HepG2 (cell line): Measurements from ENCODE around the gene TASOR. TPM values are rescaled to one million over a fixed set of nuclear protein-coding genes. Genes with fewer than 3 reads are reported as not detected.

Experiments used
- ATAC-seq: fragments of 200-7000 bp; cut with Tn5 transposase; 3 replicates; pipeline ENCODE4 v1.9.1; 2020; ENCODE audit warnings: mild to moderate bottlenecking, moderate library complexity
- BruUV-seq: library from RNA; stranded (reverse); fragments of 400-500 nt; replicated peaks from 2 replicates; lab custom pipeline; 2021; lab: Mats Ljungman, UMichigan
- CTCF ChIA-PET: fragments of 300-600 bp; formaldehyde crosslinking; extraction: SDS; loops from one replicate; lab custom pipeline; 2021; ENCODE audit warnings: low total read pairs, inconsistent platforms, low intra/inter-chr PET ratio; lab: Yijun Ruan, JAX
- POLR2A ChIA-PET: fragments of 350-600 bp; sonication (Branson Sonifier 250); formaldehyde crosslinking; loops from one replicate; lab custom pipeline; 2020; ENCODE audit warnings: antibody characterized with exemption, inconsistent platforms; lab: Yijun Ruan, JAX
- DNase-seq: peaks from one replicate; pipeline ENCODE4 v3.0.0-alpha.2; 2015; ENCODE audit warnings: low spot score
- FAIRE-seq: peaks from 3 replicates; lab custom pipeline; 2011; peaks lifted over from hg19 to GRCh38; lab: Jason Lieb, UNC
- H2AFZ ChIP-seq: one replicate; pipeline ENCODE4 v1.6.1; 2011; ENCODE audit warnings: low read length, inconsistent platforms
- H3K27ac ChIP-seq: fragments of 300-600 bp; 3 replicates; pipeline ENCODE4 v1.8.0; 2011; ENCODE audit warnings: mixed run types, mild to moderate bottlenecking, mixed read lengths, low read length, inconsistent platforms; ENCODE audit not compliant: insufficient read depth; ENCODE audit errors: extremely low read length
- H3K27me3 ChIP-seq, 2 experiments: fragments of 200-600 bp in 1 of 2; 2 replicates in 1 of 2; 3 replicates in 1 of 2; pipeline versions ENCODE4 v1.6.0 to v1.8.0; 2011; ENCODE audit warnings: low read length in 2 of 2, mild to moderate bottlenecking in 2 of 2, moderate library complexity in 2 of 2, inconsistent platforms in 1 of 2; ENCODE audit not compliant: insufficient read depth in 2 of 2, control insufficient read depth in 1 of 2
- H3K36me3 ChIP-seq, 2 experiments: fragments of 200-600 bp in 1 of 2; replicated peaks in 1 of 2; 2 replicates in 1 of 2; 3 replicates in 1 of 2; pipeline versions ENCODE4 v1.5.1 to v1.8.0; 2011; ENCODE audit warnings: low read length in 2 of 2, inconsistent platforms in 1 of 2; ENCODE audit not compliant: insufficient read depth in 2 of 2, control insufficient read depth in 1 of 2
- H3K4me1 ChIP-seq: 2 replicates; pipeline ENCODE4 v1.5.1; 2012; ENCODE audit warnings: low read length, inconsistent platforms; ENCODE audit not compliant: insufficient read depth
- H3K4me2 ChIP-seq: 2 replicates; pipeline ENCODE4 v1.6.0; 2011; ENCODE audit warnings: low read depth, low read length, inconsistent platforms
- H3K4me3 ChIP-seq, 3 experiments: fragments of 200-600 bp in 1 of 3; sonication (generic), shearing (Covaris generic) in 1 of 3; replicated peaks in 1 of 3; 2 replicates each; pipeline ENCODE4 v1.5.1; 2011 to 2016; ENCODE audit warnings: low read length in 3 of 3, inconsistent platforms in 2 of 3, low read depth in 2 of 3, mild to moderate bottlenecking in 2 of 3, control low read depth in 1 of 3, mixed read lengths in 1 of 3; ENCODE audit not compliant: insufficient read depth in 1 of 3
- H3K79me2 ChIP-seq: one replicate; pipeline ENCODE4 v1.6.1; 2011; ENCODE audit warnings: low read length, inconsistent platforms; ENCODE audit not compliant: insufficient read depth
- H3K9ac ChIP-seq: 2 replicates; pipeline ENCODE4 v1.6.0; 2011; ENCODE audit warnings: mild to moderate bottlenecking, low read depth, low read length, inconsistent platforms; ENCODE audit not compliant: insufficient read depth
- H3K9me3 ChIP-seq: 2 replicates; pipeline ENCODE4 v1.5.1; 2012; ENCODE audit warnings: mild to moderate bottlenecking, low read length
- H4K20me1 ChIP-seq: 2 replicates; pipeline ENCODE4 v1.6.0; 2011; ENCODE audit warnings: inconsistent platforms, mild to moderate bottlenecking, low read length, moderate library complexity; ENCODE audit not compliant: insufficient read depth
- NR2C2 ChIP-seq: sonication (generic); formaldehyde crosslinking; IDR thresholded peaks from 2 replicates; pipeline ENCODE4 v1.4.0; 2020; ENCODE audit warnings: missing genetic modification reagents, mild to moderate bottlenecking, moderate library complexity, borderline replicate concordance
- RBFOX2 ChIP-seq: fragments of 200-400 bp; formaldehyde crosslinking; IDR thresholded peaks from 2 replicates; pipeline ENCODE4 v1.6.1; 2017; ENCODE audit warnings: low read depth, mild to moderate bottlenecking, low read length
- SIN3B ChIP-seq: fragments of 150-350 bp; IDR thresholded peaks from 2 replicates; pipeline ENCODE4 v1.6.1; 2014; ENCODE audit warnings: low read length
- WGBS: methylation state at CpG from one replicate; pipeline ENCODE4 v1.1.6; 2017; ENCODE audit warnings: low lambda C conversion rate; 5-methylcytosine and 5-hydroxymethylcytosine counted together
- in situ Hi-C: cut with HindIII; loops from 2 replicates; pipeline ENCODE4 v1.10.0; 2017; ENCODE audit warnings: low pct_unique_long_range_greater_than_20kb; ENCODE audit not compliant: extremely low pct_ligation_motif_present
- intact Hi-C: fragments of 100-400 bp; cut with micrococcal nuclease; formaldehyde crosslinking; loops from one replicate; pipeline ENCODE4 v1.10.0; 2022; ENCODE audit not compliant: unreplicated experiment
- polyA plus RNA-seq, 8 experiments: library from polyadenylated mRNA; depleted of rRNA in 3 of 8; stranded (reverse) in 7 of 8; unstranded in 1 of 8; fragments of >200 nt; fragmentation: Illumina TruSeq in 4 of 8; extraction: Trizol in 4 of 8; gene quantifications; 2 replicates each; pipeline versions ENCODE4 v1.2.1 to v1.2.3, GENCODE V29; 2011 to 2016; ENCODE audit warnings: low read depth in 4 of 8, missing spikeins in 1 of 8, mixed read lengths in 1 of 8; ENCODE audit not compliant: insufficient read depth in 1 of 8
- total RNA-seq, 5 experiments: library from RNA; depleted of rRNA; stranded (reverse); fragments of >200 nt; fragmentation: Illumina TruSeq; extraction: Trizol; gene quantifications; 2 replicates each; pipeline ENCODE4 v1.2.3, GENCODE V29; 2016; ENCODE audit warnings: low read depth in 1 of 5
- TF ChIP-seq, protein P1 (sequence below): IDR thresholded peaks from 2 replicates; pipeline ENCODE4 v1.6.1; 2016

Gene TASOR
- total and polyA plus RNA-seq, 2 of the 13 experiments (the other 11 are each of a cell fraction or from before 2014, with no cell fraction given), result 20.1 to 32.5 TPM

DNA sequence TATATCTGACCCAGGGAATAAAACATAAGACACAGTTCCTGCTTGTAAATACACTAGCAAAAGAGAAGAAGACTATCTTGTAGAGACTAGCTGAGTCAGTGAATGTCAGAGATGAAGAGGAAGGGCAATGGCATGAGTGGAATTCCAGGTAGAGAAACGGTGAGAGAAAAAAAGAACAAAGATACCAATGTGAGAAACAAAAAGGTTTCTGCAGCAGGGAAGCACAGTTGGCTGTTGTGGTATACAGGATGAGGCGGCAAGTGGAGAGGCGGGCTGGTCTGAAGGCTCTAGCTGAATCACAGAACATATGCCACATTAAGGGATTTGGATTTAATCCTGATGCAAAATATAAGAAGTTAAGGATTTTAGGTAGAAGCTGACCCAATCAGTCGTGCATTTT is 17.1 kb upstream of the TASOR start (continued):
- TF ChIP-seq RBFOX2, result no peak

GRCh38 chr3:56694867-56695683 is 12.0 kb upstream of the TASOR start:
- no peak overlapping the region for H3K9ac ChIP-seq
- no peaks in the 10 kb centered on the region for H3K36me3 ChIP-seq
- TF ChIP-seq SIN3B (no peak), NR2C2 (CRISPR knock-in tag) (no peak)
- TF ChIP-seq, protein P1, sequence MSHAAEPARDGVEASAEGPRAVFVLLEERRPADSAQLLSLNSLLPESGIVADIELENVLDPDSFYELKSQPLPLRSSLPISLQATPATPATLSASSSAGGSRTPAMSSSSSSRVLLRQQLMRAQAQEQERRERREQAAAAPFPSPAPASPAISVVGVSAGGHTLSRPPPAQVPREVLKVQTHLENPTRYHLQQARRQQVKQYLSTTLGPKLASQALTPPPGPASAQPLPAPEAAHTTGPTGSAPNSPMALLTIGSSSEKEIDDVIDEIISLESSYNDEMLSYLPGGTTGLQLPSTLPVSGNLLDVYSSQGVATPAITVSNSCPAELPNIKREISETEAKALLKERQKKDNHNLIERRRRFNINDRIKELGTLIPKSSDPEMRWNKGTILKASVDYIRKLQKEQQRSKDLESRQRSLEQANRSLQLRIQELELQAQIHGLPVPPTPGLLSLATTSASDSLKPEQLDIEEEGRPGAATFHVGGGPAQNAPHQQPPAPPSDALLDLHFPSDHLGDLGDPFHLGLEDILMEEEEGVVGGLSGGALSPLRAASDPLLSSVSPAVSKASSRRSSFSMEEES (CRISPR knock-in tag), result no peak
- H2AFZ ChIP-seq, result no peak overlapping the region
- FAIRE-seq (no peak), ATAC-seq (no peak), DNase-seq (no peak)
- H3K4me1 ChIP-seq, result no peaks in the 10 kb centered on the region
- no peaks in the 10 kb centered on the region for H3K79me2 ChIP-seq
- intact Hi-C loops (no loop called here), in situ Hi-C loops (no loop called here)
- H3K9me3 ChIP-seq, result no peaks in the 10 kb centered on the region
- POLR2A ChIA-PET, result no interaction called here
- no peak overlapping the region for H3K4me2 ChIP-seq
- H4K20me1 ChIP-seq, result no peaks in the 10 kb centered on the region
- no peak overlapping the region for H3K27ac ChIP-seq
- CTCF ChIA-PET, result no interaction called here
- WGBS, result 20% methylated on average over 4 of the region's 4 CpGs
- H3K27me3 ChIP-seq, result no peaks in the 10 kb centered on the region
- no TSS peak for BruUV-seq
- H3K4me3 ChIP-seq, result no peak overlapping the region
